Mesenchymal stem cell (in vitro differentiated cells and primary cell): ENCODE measurements around the gene USP20.

ENCODE experiments used
- DNase-seq: peaks from one replicate; pipeline ENCODE4 v3.0.0-alpha.2; 2013
- H2AFZ ChIP-seq: one replicate; pipeline ENCODE4 v1.6.1; 2013; ENCODE audit warnings: low read depth, mild to moderate bottlenecking, control low read depth, inconsistent platforms, low read length, moderate library complexity
- H2AK5ac ChIP-seq: 2 replicates; pipeline ENCODE4 v1.6.1; 2013; ENCODE audit warnings: low read length, moderate library complexity, mild to moderate bottlenecking, inconsistent platforms; ENCODE audit not compliant: severe bottlenecking
- H2BK120ac ChIP-seq: one replicate; pipeline ENCODE4 v1.6.1; 2013; ENCODE audit warnings: low read depth, mild to moderate bottlenecking, inconsistent platforms, low read length, moderate library complexity
- H2BK12ac ChIP-seq, 2 experiments: one replicate each; pipeline ENCODE4 v1.6.1; 2013; ENCODE audit warnings: inconsistent platforms in 2 of 2, low read length in 2 of 2, mild to moderate bottlenecking in 2 of 2, moderate library complexity in 2 of 2, control low read depth in 1 of 2
- H2BK15ac ChIP-seq: one replicate; pipeline ENCODE4 v1.6.1; 2013; ENCODE audit warnings: mild to moderate bottlenecking, low read depth, inconsistent platforms; ENCODE audit not compliant: poor library complexity, severe bottlenecking
- H2BK5ac ChIP-seq: 2 replicates; pipeline ENCODE4 v1.6.1; 2013; ENCODE audit warnings: low read depth, mild to moderate bottlenecking, low read length, control low read depth, inconsistent platforms; ENCODE audit not compliant: poor library complexity, severe bottlenecking
- H3K14ac ChIP-seq, 2 experiments: one replicate each; pipeline ENCODE4 v1.6.1; 2013; ENCODE audit warnings: inconsistent platforms in 2 of 2, low read length in 2 of 2, control low read depth in 1 of 2, mild to moderate bottlenecking in 1 of 2, moderate library complexity in 1 of 2
- H3K18ac ChIP-seq, 2 experiments: one replicate each; pipeline ENCODE4 v1.6.1; 2013; ENCODE audit warnings: inconsistent platforms in 2 of 2, low read length in 2 of 2, control low read depth in 1 of 2, low read depth in 1 of 2, mild to moderate bottlenecking in 1 of 2
- H3K23ac ChIP-seq, 2 experiments: one replicate each; pipeline ENCODE4 v1.6.1; 2013; ENCODE audit warnings: inconsistent platforms in 2 of 2, low read length in 2 of 2, mild to moderate bottlenecking in 2 of 2, moderate library complexity in 2 of 2, control low read depth in 1 of 2
- H3K27ac ChIP-seq: 2 replicates; pipeline ENCODE4 v1.5.1; 2013; ENCODE audit warnings: mild to moderate bottlenecking, moderate library complexity, low read length, control low read depth, inconsistent platforms; ENCODE audit not compliant: poor library complexity, severe bottlenecking
- H3K27me3 ChIP-seq, 2 experiments: 2 replicates each; pipeline versions ENCODE4 v1.6.1 to v1.7.0; 2013; ENCODE audit warnings: low read length in 2 of 2, mild to moderate bottlenecking in 2 of 2, moderate library complexity in 2 of 2, control low read depth in 1 of 2, inconsistent platforms in 1 of 2; ENCODE audit not compliant: control insufficient read depth in 1 of 2, insufficient read depth in 1 of 2
- H3K36me3 ChIP-seq, 2 experiments: 2 replicates each; pipeline versions ENCODE4 v1.6.1 to v1.7.0; 2013; ENCODE audit warnings: low read length in 2 of 2, control low read depth in 1 of 2, inconsistent platforms in 1 of 2, low read depth in 1 of 2, mild to moderate bottlenecking in 1 of 2; ENCODE audit not compliant: insufficient read depth in 2 of 2, control insufficient read depth in 1 of 2
- H3K4ac ChIP-seq, 2 experiments: one replicate each; pipeline ENCODE4 v1.6.1; 2013; ENCODE audit warnings: inconsistent platforms in 2 of 2, low read length in 2 of 2, mild to moderate bottlenecking in 2 of 2, moderate library complexity in 2 of 2, control low read depth in 1 of 2, low read depth in 1 of 2
- H3K4me1 ChIP-seq: 2 replicates; pipeline ENCODE4 v1.6.1; 2013; ENCODE audit warnings: low read depth, low read length, control low read depth; ENCODE audit not compliant: control insufficient read depth, insufficient read depth
- H3K4me2 ChIP-seq: 2 replicates; pipeline ENCODE4 v1.6.1; 2013; ENCODE audit warnings: low read length, mild to moderate bottlenecking, inconsistent platforms; ENCODE audit not compliant: poor library complexity, severe bottlenecking
- H3K4me3 ChIP-seq, 2 experiments: 2 replicates each; pipeline versions ENCODE4 v1.5.1 to v1.7.0; 2013; ENCODE audit warnings: low read length in 2 of 2, mild to moderate bottlenecking in 2 of 2, control low read depth in 1 of 2, low read depth in 1 of 2; ENCODE audit not compliant: insufficient read depth in 1 of 2
- H3K79me1 ChIP-seq: replicated peaks from 2 replicates; pipeline ENCODE4 v1.6.1; 2013; ENCODE audit warnings: mild to moderate bottlenecking, control low read depth, low read length, inconsistent platforms; ENCODE audit not compliant: poor library complexity, severe bottlenecking
- H3K9ac ChIP-seq: 2 replicates; pipeline ENCODE4 v1.7.0; 2013; ENCODE audit warnings: mild to moderate bottlenecking, low read length, moderate library complexity
- H3K9me3 ChIP-seq: 2 replicates; pipeline ENCODE4 v1.7.0; 2013; ENCODE audit warnings: mild to moderate bottlenecking, low read length; ENCODE audit not compliant: control insufficient read depth
- H4K8ac ChIP-seq: one replicate; pipeline ENCODE4 v1.6.1; 2013; ENCODE audit warnings: inconsistent platforms, mild to moderate bottlenecking, low read length, moderate library complexity
- H4K91ac ChIP-seq: one replicate; pipeline ENCODE4 v1.6.1; 2013; ENCODE audit warnings: mild to moderate bottlenecking, low read length, inconsistent platforms
- WGBS: methylation state at CpG from one replicate; pipeline ENCODE4 v1.1.7; 2013; ENCODE audit warnings: mixed read lengths; 5-methylcytosine and 5-hydroxymethylcytosine counted together

Gene USP20

GRCh38 chr9:129897263-129897662, 62.0 kb downstream of the USP20 start:
- no peak overlapping the region for H4K8ac ChIP-seq
- no peaks in the 10 kb centered on the region for H3K4me1 ChIP-seq
- no peaks in the 10 kb centered on the region for H3K9me3 ChIP-seq
- H3K27ac ChIP-seq: no peak overlapping the region
- H3K27me3 ChIP-seq: no peaks in the 10 kb centered on the region
- DNase-seq: no peak
- no peak overlapping the region for H2BK5ac ChIP-seq
- no peak overlapping the region for H2AFZ ChIP-seq
- H2AK5ac ChIP-seq: no peak overlapping the region
- no peak overlapping the region for H3K18ac ChIP-seq
- H3K79me1 ChIP-seq: no peaks in the 10 kb centered on the region
- H2BK15ac ChIP-seq: no peak overlapping the region
- peaks cover 9 to 62% of the 10 kb centered on the region in 2 experiments for H3K36me3 ChIP-seq
- WGBS: 94% methylated on average over 3 of the region's 6 CpGs
- H3K9ac ChIP-seq: no peak overlapping the region
- no peak overlapping the region for H2BK12ac ChIP-seq
- no peak overlapping the region for H3K4ac ChIP-seq
- H3K4me3 ChIP-seq: no peak overlapping the region
- H4K91ac ChIP-seq: no peak overlapping the region
- no peak overlapping the region for H3K14ac ChIP-seq
- H3K23ac ChIP-seq: no peak overlapping the region
- H3K4me2 ChIP-seq: no peak overlapping the region
- no peak overlapping the region for H2BK120ac ChIP-seq

GRCh38 chr9:129898185-129898584, 62.9 kb downstream of the USP20 start:
- Histone ChIP-seq H2BK12ac (no peak overlapping the region), H3K4me3 (no peak overlapping the region), H3K18ac (no peak overlapping the region), H3K9ac (no peak overlapping the region), H4K8ac (no peak overlapping the region), H2BK120ac (no peak overlapping the region), H3K14ac (no peak overlapping the region), H4K91ac (no peak overlapping the region), H2BK5ac (no peak overlapping the region), H3K4ac (no peak overlapping the region), H2AFZ (no peak overlapping the region), H3K79me1 (no peaks in the 10 kb centered on the region), H3K27me3 (no peaks in the 10 kb centered on the region), H2BK15ac (no peak overlapping the region), H3K27ac (no peak overlapping the region), H3K9me3 (no peaks in the 10 kb centered on the region), H3K4me1 (no peaks in the 10 kb centered on the region), H3K23ac (no peak overlapping the region), H3K36me3 (peaks cover 9 to 69% of the 10 kb centered on the region in 2 experiments), H2AK5ac (no peak overlapping the region), H3K4me2 (no peak overlapping the region)
- peak; percentile 31 for DNase-seq
- WGBS: 89% methylated on average over 7 of the region's 8 CpGs

GRCh38 chr9:129899620-129900019, 64.4 kb downstream of the USP20 start:
- Histone ChIP-seq H3K79me1 (no peaks in the 10 kb centered on the region), H2BK120ac (no peak overlapping the region), H3K4me1 (no peaks in the 10 kb centered on the region), H4K8ac (no peak overlapping the region), H4K91ac (no peak overlapping the region), H3K4me3 (no peak overlapping the region), H3K27me3 (no peaks in the 10 kb centered on the region), H2AK5ac (no peak overlapping the region), H2BK5ac (no peak overlapping the region), H3K18ac (no peak overlapping the region), H3K9me3 (no peaks in the 10 kb centered on the region), H3K4ac (no peak overlapping the region), H3K36me3 (peaks cover 9 to 73% of the 10 kb centered on the region in 2 experiments), H2BK12ac (no peak overlapping the region), H2BK15ac (no peak overlapping the region), H3K4me2 (no peak overlapping the region), H3K14ac (no peak overlapping the region), H3K9ac (no peak overlapping the region), H3K27ac (no peak overlapping the region), H2AFZ (no peak overlapping the region), H3K23ac (no peak overlapping the region)
- 98% methylated on average over 2 of the region's 2 CpGs for WGBS
- DNase-seq: no peak

- Histone ChIP-seq H2BK120ac (no peak overlapping the region), H3K36me3 (peaks cover 9 to 68% of the 10 kb centered on the region in 2 experiments), H2BK5ac (no peak overlapping the region), H3K14ac (no peak overlapping the region), H2AK5ac (no peak overlapping the region), H2BK12ac (no peak overlapping the region), H3K9ac (no peak overlapping the region), H3K79me1 (no peaks in the 10 kb centered on the region), H2BK15ac (no peak overlapping the region), H4K91ac (no peak overlapping the region), H3K27me3 (no peaks in the 10 kb centered on the region), H2AFZ (no peak overlapping the region), H4K8ac (no peak overlapping the region), H3K27ac (no peak overlapping the region), H3K18ac (no peak overlapping the region), H3K9me3 (no peaks in the 10 kb centered on the region), H3K4me1 (no peaks in the 10 kb centered on the region), H3K23ac (no peak overlapping the region), H3K4me2 (no peak overlapping the region), H3K4me3 (no peak overlapping the region), H3K4ac (no peak overlapping the region)
- no peak for DNase-seq
- 96% methylated on average over 20 of the region's 20 CpGs for WGBS
Observed at GRCh38 chr9:129900263-129901027, 65.2 kb downstream of the USP20 start.
